Cerebellar cortex (tissue), 1 donor: ENCODE measurements around the gene ZNF215.
"Not testable (repeated sequence)": the region's sequence is repeated elsewhere in the genome, so short reads cannot be mapped to it uniquely, and the experiment has no call there.

ENCODE experiments used
- DNase-seq: peaks from one replicate; pipeline ENCODE4 v3.0.0-alpha.2; 2015; ENCODE audit warnings: low spot score

The ZNF215 gene

GRCh38 chr11:6941970-6942369 lies 15.7 kb downstream of the ZNF215 start:
- DNase-seq, result no peak

- DNase-seq, result no peak
Measured at GRCh38 chr11:6943131-6943530, 16.9 kb downstream of the ZNF215 start.

DNA sequence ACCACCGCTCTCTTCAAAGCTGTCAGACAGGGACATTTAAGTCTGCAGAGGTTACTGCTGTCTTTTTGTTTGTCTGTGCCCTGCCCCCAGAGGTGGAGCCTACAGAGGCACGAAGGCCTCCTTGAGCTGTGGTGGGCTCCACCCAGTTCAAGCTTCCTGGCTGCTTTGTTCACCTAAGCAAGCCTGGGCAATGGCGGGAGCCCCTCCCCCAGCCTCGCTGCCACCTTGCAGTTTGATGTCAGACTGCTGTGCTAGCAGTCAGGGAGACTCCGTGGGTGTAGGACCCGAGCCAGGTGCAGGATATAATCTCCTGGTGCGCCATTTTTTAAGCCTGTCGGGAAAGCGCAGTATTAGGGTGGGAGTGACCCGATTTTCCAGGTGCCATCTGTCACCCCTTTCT lies 28.0 kb downstream of the ZNF215 start:
- DNase-seq, result not testable (repeated sequence)

DNA sequence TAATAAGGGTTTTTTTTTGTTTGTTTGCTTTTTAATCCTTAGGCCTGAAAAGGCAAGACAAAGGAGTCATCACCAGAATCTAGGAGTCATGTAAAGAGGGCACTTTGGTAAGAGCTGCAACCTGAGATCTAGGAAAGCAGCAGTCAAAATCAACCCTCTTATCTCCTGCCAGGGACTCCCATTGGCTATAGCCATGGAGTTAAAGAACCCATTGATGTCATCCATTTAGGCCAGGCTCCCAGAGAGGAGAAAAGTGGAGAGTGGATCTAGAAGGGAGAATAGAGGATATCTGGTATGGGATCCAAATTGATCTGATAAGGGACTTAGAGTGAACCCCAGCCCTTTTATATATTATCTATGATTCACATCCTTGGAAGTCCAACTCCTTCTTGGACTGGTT lies 35.9 kb downstream of the ZNF215 start:
- DNase-seq, result no peak

DNA sequence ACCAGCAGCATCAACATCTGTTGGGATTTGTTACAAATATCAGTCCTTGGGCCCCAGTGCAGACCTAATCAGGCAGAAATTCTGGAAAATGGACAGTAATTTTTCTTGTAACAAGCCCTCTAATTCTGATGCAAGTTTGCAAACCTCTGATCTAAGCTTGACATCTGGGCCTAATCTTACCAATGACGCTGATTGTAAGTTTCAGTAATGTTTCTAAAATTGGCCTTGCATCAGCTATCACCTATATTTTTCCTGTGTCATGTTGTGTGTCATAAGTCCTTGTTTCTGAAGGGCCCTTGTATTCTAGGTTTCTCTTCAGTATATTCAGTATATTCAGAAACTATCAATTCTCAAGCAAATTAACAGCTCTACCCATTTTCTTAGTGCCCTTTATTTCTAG lies 36.4 kb downstream of the ZNF215 start:
- DNase-seq, result no peak

- DNase-seq, result no peak
Measured at GRCh38 chr11:6968816-6969215, 42.6 kb downstream of the ZNF215 start.

GRCh38 chr11:6969854-6970253 lies 43.6 kb downstream of the ZNF215 start:
- not testable (repeated sequence) for DNase-seq

DNA sequence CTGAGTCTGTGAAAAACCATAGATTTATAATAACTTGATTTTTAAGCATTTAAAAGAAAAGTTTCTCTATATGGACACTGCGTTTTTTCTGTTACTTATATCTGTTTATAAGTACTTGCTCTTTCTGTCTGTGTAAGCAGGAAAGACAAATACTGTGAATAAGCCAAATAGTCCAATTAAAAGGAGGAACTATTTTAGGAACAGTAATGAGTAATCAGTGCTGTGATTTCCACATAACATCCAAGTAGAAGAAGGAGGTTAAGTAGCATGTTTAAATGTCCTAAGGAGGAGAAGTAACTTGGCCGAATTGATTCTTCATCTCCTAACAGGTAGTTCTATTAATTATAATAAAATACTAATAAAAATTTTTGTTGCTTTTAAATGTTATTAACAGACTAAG lies 53.1 kb downstream of the ZNF215 start:
- DNase-seq, result no peak

GRCh38 chr11:6986487-6986886 lies 60.3 kb downstream of the ZNF215 start:
- DNase-seq, result no peak

DNA sequence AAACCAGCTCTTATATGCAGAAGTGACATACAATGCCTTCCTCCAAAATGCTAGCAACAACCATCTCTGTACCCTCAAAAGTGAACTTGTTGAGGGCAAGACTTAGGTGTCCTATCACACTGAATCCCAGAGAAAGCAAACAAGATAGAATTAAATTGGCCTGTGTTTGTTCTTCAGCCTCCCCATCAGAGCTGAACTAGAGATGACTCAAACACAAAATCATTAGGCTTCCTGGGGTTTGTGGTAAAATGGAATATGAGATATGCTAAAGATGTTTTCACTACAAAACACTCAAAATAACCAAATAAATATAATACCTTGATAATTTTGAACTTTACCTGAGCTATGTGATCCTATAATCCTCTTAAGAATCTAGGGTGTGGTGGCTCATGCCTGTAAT lies 62.3 kb downstream of the ZNF215 start:
- no peak for DNase-seq

GRCh38 chr11:6991227-6991626 lies 65.0 kb downstream of the ZNF215 start:
- no peak for DNase-seq

GRCh38 chr11:6992026-6992425 lies 65.8 kb downstream of the ZNF215 start:
- no peak for DNase-seq

DNA sequence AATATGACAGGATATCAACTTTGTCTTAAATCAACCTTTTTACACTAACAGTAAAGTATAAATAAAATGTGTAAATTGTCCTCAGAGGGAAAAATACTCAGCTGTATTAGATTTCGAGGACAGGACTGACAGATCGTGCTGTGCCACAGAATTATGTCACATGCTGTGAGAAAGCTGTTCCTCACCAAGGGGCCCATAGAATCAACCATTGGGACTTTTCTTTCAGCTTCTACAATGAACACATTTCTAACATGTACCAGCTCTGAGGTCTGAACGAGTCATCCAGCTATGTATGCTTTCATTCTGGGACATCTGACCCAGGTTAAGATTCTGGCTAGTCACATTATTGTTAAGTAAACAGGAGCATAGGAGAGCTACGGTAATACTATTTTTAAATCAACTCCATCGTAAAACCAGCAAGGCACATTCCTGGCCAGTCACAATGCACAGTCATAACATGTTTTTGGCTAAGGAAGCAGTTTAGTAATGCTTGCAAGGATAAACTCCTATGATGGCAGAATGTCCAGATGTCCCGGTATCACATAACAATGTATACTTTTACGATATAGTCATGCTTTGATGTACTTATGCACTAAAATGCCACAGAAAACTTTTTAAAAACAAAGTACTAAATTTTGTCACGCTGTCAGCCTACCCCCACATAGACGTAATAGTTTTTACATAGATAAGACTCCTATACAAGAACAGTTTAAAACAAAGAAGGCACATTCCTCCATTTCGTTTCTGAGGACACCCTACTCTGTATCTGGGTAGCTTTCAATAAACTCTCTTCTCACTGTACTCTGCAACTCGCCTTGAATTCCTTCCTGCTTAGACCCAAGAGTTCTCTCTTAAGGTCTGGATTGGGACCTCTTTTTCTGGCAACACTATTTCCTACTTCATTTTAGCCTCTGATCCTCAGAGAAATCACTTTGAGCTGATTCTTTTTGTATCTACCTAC lies 66.5 kb downstream of the ZNF215 start:
- DNase-seq, result no peak

GRCh38 chr11:6995703-6996102 lies 69.5 kb downstream of the ZNF215 start:
- DNase-seq, result peak; percentile 7

- no peak for DNase-seq
Measured at GRCh38 chr11:7004482-7004881, 78.3 kb downstream of the ZNF215 start.
